ENCODE results near the gene ADGRF5. TPM values are rescaled to one million over a fixed set of nuclear protein-coding genes. Genes with fewer than 3 reads are reported as not detected.

The ADGRF5 gene
- total and polyA plus RNA-seq, 7 donors: 14.3 to 58.0 (median 21.2) TPM

- H3K4me1 ChIP-seq: no peaks in the 10 kb centered on the region
- H3K36me3 ChIP-seq (ENCODE audit: insufficient read depth in 1 of 2, low read depth in 1 of 2): no peaks in the 10 kb centered on the region
- ATAC-seq (no peak), DNase-seq (no peak)
- intact Hi-C loops (cut with DNase I): no loop called here
- H3K27ac ChIP-seq: no peak overlapping the region
- H3K27me3 ChIP-seq (ENCODE audit: insufficient read depth in 3 of 3, low read length in 2 of 3): peaks cover 0 to 6% (median 0%) of the 10 kb centered on the region in 3 donors
- H3K4me3 ChIP-seq: no peak overlapping the region
- WGBS, 3 donors: 38 to 44% (median 42%) methylated on average over 12 of the region's 12 CpGs
- H3K9me3 ChIP-seq: no peaks in the 10 kb centered on the region
- TF ChIP-seq, protein P1, sequence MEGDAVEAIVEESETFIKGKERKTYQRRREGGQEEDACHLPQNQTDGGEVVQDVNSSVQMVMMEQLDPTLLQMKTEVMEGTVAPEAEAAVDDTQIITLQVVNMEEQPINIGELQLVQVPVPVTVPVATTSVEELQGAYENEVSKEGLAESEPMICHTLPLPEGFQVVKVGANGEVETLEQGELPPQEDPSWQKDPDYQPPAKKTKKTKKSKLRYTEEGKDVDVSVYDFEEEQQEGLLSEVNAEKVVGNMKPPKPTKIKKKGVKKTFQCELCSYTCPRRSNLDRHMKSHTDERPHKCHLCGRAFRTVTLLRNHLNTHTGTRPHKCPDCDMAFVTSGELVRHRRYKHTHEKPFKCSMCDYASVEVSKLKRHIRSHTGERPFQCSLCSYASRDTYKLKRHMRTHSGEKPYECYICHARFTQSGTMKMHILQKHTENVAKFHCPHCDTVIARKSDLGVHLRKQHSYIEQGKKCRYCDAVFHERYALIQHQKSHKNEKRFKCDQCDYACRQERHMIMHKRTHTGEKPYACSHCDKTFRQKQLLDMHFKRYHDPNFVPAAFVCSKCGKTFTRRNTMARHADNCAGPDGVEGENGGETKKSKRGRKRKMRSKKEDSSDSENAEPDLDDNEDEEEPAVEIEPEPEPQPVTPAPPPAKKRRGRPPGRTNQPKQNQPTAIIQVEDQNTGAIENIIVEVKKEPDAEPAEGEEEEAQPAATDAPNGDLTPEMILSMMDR (IDR thresholded peaks at IDR 0.05): no peak
These were observed 43.2 kb upstream of the ADGRF5 start for GRCh38 chr6:46964716-46965519.

GRCh38 chr6:46963626-46964025 is 41.9 kb upstream of the ADGRF5 start:
- DNase-seq (no peak), ATAC-seq (no peak)
- H3K36me3 ChIP-seq (ENCODE audit: insufficient read depth in 1 of 2, low read depth in 1 of 2): no peaks in the 10 kb centered on the region
- 67 to 84% (median 78%) methylated on average over 5 of the region's 5 CpGs for WGBS, 3 donors
- TF ChIP-seq, protein P1 (IDR thresholded peaks at IDR 0.05): no peak
- peaks cover 0 to 6% (median 0%) of the 10 kb centered on the region in 3 donors for H3K27me3 ChIP-seq (ENCODE audit: insufficient read depth in 3 of 3, low read length in 2 of 3)
- no peaks in the 10 kb centered on the region for H3K9me3 ChIP-seq
- no peak overlapping the region for H3K27ac ChIP-seq
- no peak overlapping the region for H3K4me3 ChIP-seq
- intact Hi-C loops (cut with DNase I): no loop called here
- H3K4me1 ChIP-seq: no peaks in the 10 kb centered on the region

GRCh38 chr6:46963039-46963438 is 41.3 kb upstream of the ADGRF5 start:
- DNase-seq (no peak), ATAC-seq (no peak)
- no peaks in the 10 kb centered on the region for H3K9me3 ChIP-seq
- intact Hi-C loops (cut with DNase I): no loop called here
- H3K4me3 ChIP-seq: no peak overlapping the region
- H3K36me3 ChIP-seq (ENCODE audit: insufficient read depth in 1 of 2, low read depth in 1 of 2): no peaks in the 10 kb centered on the region
- H3K27me3 ChIP-seq (ENCODE audit: insufficient read depth in 3 of 3, low read length in 2 of 3): peaks cover 0 to 6% (median 0%) of the 10 kb centered on the region in 3 donors
- H3K4me1 ChIP-seq: no peaks in the 10 kb centered on the region
- no peak overlapping the region for H3K27ac ChIP-seq
- TF ChIP-seq, protein P1 (IDR thresholded peaks at IDR 0.05): no peak

GRCh38 chr6:46961711-46962110 is 40.0 kb upstream of the ADGRF5 start:
- intact Hi-C loops (cut with DNase I): no loop called here
- Histone ChIP-seq H3K36me3 (ENCODE audit: insufficient read depth in 1 of 2, low read depth in 1 of 2) (no peaks in the 10 kb centered on the region), H3K27me3 (ENCODE audit: insufficient read depth in 3 of 3, low read length in 2 of 3) (peaks cover 0 to 6% (median 0%) of the 10 kb centered on the region in 3 donors), H3K4me1 (no peaks in the 10 kb centered on the region), H3K9me3 (no peaks in the 10 kb centered on the region), H3K4me3 (no peak overlapping the region), H3K27ac (no peak overlapping the region)
- TF ChIP-seq, protein P1 (IDR thresholded peaks at IDR 0.05): no peak
- 84 to 95% (median 88%) methylated on average over 5 of the region's 5 CpGs for WGBS, 3 donors
- no peak for DNase-seq
- no peak for ATAC-seq

DNA sequence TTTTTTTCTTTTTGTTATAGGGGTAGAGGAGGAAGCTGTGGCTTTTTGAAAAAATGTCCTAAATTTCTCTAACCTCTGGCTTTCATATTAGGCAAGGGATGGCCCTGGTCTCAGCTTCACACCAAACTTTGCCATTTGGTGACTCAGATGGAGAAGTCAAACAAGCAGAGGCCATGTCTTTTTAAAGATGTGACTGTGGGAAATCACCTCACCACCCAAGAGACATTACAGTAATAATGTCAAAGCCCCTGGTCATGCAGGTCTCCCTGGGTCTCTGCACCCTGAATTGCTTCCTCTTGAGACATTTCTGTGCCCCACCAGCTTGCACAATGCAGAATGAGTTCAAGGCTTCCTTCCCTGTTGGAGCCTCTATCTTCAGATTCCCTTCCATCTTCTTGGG is 39.5 kb upstream of the ADGRF5 start:
- Histone ChIP-seq H3K27me3 (ENCODE audit: insufficient read depth in 3 of 3, low read length in 2 of 3) (peaks cover 0 to 6% (median 0%) of the 10 kb centered on the region in 3 donors), H3K27ac (no peak overlapping the region), H3K9me3 (no peaks in the 10 kb centered on the region), H3K4me3 (no peak overlapping the region), H3K4me1 (no peaks in the 10 kb centered on the region), H3K36me3 (ENCODE audit: insufficient read depth in 1 of 2, low read depth in 1 of 2) (no peaks in the 10 kb centered on the region)
- DNase-seq (no peak), ATAC-seq (no peak)
- TF ChIP-seq, protein P1 (IDR thresholded peaks at IDR 0.05): no peak
- intact Hi-C loops (cut with DNase I): no loop called here
